HG03064 (cell line): ENCODE results near the gene SRRM1.
A peak's percentile ranks its signal among the peaks of the same experiment; 100 is the strongest.

Source experiments
- ATAC-seq: cut with Tn5 transposase; IDR thresholded peaks from one replicate; pipeline ENCODE4 v1.9.1; 2021; ENCODE audit warnings: low read depth; ENCODE audit not compliant: unreplicated experiment

The SRRM1 gene, protein sequence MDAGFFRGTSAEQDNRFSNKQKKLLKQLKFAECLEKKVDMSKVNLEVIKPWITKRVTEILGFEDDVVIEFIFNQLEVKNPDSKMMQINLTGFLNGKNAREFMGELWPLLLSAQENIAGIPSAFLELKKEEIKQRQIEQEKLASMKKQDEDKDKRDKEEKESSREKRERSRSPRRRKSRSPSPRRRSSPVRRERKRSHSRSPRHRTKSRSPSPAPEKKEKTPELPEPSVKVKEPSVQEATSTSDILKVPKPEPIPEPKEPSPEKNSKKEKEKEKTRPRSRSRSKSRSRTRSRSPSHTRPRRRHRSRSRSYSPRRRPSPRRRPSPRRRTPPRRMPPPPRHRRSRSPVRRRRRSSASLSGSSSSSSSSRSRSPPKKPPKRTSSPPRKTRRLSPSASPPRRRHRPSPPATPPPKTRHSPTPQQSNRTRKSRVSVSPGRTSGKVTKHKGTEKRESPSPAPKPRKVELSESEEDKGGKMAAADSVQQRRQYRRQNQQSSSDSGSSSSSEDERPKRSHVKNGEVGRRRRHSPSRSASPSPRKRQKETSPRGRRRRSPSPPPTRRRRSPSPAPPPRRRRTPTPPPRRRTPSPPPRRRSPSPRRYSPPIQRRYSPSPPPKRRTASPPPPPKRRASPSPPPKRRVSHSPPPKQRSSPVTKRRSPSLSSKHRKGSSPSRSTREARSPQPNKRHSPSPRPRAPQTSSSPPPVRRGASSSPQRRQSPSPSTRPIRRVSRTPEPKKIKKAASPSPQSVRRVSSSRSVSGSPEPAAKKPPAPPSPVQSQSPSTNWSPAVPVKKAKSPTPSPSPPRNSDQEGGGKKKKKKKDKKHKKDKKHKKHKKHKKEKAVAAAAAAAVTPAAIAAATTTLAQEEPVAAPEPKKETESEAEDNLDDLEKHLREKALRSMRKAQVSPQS

DNA sequence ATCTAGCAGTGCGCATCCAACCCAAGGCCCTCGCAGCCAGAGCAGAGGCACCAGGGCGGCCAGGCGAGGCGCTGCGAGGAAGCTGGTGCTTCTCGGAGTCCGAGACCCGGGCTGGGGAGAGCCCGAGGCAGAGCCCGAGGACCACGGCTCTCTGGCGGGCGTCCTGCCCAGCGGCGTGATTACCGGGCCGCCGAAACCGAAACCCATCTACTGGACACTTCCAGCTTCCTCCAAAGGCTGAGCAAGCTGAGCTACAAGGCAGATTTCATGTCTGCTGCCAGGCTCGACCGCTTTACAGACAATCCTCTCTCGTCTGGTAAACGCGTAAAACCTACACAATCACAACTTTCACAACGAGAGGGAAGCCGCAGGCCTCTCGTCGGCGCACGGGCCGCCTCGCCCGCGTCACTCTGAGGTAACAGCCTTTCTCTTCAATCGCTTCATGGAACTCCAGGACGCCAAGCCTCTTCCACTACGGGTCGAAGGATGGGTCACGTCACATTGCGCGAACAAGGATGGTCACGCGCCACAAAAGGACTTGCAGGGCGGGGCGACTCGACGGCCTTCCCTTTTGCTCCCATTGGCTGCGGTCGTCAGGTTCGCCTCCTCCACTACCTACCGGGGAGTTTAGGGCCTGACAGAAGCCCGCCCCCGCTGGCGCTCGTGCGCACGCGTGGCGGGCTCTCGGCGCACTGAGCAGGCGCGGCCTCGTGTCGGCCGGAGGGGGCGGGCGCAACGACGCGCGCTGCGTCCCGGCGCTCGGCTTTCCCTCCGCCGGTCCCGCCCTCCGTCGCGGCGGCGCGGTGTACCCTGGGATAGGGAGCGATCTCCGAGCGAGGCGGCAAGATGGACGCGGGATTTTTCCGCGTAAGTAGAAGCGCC lies at the start of gene SRRM1:
Gene SRRM1 (plus strand): TSS at position 822 of the 882 bp plus-strand sequence. CDS start 25 bp downstream, at position 847.
- ATAC-seq: peak; percentile 81

DNA sequence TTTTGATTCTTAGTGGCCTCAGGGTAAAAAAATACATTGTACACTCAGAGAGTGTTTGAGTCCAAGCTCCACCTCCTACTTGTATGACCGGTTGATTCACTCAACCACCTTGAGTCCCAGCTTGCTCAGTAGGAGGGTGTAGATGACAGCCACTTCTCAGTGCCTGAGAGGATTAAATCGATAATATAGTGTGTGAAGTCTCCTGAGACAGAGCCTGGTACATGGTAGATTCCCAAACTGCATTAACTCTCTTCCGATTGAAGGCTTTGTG lies 48.8 kb upstream of the SRRM1 start:
- no peak for ATAC-seq

DNA sequence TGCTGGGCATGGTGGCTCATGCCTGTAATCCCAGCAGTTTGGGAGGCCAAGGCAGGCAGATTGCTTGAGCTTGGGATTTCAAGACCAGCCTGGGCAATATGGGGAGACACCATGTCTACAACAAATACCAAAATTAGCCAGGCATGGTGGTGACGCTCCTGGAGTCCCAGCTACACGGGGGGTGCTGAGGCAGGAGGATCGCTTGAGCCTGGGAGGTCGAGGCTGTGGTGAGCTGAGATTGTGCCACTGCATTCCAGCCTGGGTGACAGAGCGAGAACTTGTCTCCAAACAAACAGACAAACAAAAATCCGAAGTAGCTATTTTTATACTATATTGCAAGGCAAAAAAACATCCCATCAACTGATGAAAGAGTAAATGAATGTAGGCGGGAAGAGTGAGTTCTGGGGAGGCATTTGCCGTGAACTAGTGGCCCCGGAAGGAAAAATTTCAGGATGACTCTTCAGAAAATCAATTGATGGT lies 46.7 kb upstream of the SRRM1 start:
- no peak for ATAC-seq

DNA sequence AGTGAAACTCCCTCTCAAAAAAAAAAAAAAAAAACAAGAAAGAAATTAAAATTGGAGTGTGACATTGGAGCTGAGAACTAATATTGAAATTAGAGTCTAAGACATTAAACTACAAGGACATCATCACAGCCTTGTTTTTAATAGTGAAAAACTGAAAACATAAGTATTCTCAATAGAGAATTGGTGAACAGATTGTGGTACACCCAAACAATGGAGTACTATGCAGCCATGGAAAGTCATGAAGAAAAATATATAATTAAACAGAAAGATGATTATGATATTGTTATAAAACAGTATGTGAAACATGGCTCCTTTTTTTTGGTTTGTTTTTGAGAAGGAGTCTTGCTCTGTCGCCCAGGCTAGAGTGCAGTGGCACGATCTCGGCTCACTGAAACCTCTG lies 43.8 kb upstream of the SRRM1 start:
- ATAC-seq: no peak

DNA sequence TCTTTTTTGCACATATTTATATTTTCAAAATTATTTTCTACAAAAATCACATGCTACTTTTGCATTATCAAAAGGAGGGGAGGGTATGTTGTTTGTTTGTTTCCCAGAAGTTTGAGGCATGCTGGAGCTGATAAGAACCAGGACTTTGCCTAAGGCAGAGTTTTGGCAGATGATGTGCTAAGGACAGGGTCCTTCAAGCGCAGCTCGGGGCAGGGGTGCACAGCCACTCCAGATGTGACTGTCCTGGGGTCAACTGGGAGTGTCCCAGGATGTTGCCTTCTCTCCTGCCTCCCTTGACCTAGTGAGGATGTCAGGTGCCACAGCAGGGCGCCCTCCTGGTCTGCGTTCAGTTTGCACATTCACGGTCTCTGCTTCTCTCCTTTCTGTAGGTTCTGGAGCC lies 42.6 kb upstream of the SRRM1 start:
- ATAC-seq: no peak

DNA sequence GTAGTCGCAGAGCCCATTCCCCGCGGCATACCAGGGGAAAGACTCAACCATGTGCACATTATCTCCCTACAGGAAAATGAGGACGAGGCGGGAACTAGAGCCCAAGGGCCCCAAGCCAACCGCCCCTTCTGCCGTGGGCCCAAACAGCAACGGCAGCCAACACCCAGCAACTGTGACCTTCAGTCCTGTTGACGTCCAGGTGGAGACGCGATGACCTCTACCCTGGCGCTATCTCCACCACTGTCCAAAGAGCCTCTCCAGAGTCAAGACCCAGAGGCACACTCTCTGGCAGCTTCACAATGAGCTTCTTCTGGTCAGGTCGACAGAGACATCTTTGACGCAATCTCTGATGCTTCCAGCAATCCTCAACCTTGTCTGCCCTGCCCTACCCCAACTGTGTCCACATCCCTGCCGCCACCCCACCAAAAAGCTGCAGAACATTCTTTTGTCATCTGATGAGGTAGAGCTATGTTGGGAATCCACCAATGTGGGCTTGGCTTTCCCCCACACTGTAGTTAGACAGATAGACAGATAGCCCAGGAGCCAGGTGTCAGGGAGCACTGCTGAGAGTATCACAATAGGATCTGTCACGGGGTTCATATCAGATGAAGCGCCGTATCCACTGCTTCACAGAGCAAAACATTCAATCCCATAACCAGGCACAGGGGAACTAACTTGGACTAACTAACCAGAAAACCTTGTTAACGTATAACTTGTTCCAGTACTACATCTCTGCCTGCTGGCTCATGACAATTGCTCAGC lies 37.4 kb upstream of the SRRM1 start:
- ATAC-seq: no peak

DNA sequence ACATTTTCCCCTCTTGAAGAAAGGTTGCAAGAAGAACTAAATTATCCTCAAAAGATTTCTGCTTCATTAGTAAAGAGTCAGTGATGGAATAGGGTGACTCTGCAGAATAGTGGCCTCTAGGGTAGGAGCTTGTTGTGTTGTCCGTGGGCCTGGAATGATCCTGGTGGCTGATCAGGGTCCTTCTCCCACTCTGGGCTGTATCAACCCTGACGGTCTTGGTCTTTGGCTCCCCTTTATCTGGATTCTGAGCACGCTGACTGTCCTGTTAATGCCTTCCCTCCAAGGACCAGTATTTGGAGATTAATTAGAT lies 36.9 kb upstream of the SRRM1 start:
- no peak for ATAC-seq

DNA sequence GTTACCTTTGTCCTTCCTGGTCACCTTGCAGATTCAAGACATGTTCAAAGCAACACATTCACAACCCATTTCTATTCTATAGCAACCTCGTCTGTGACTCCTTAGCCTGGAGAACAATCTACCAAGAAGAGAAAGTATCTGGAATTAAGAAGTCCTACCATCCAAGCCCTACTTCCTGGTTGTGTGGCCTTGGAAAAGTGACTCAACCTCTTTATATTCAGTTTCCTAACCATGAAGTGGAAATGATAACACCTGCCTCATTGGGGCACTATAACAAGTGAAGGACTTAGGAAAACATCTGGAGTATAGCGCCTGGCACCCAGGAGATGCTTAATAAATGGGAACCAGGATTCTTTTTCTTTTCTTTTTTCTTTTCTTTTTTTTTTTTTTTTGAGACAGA lies 36.5 kb upstream of the SRRM1 start:
- ATAC-seq: no peak

DNA sequence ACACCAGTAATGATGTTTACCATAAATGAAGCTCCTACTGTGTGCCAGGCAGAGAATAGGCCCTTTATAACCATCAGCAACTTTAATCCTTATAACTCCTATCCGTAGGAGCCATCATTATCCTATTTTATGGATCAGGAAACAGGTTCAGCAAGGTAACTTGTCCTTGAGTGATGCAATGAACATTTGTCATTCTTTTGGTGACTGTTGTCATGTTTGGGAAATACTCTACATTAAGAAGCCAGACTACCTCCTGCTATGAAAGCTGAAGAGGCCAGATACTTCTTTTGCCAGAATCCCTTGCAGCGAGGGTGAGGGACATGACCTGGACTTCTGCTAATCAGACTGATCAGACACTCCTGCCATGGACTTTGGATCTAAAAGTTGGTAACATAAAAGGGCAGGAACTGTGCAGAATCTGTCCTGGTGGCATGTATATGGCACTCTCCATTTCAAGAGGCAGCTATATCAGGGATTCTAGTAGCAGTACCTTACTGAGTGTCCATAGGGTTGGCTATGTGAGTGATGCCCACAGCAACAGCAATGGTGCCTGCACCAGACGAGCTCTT lies 33.1 kb upstream of the SRRM1 start:
- no peak for ATAC-seq

DNA sequence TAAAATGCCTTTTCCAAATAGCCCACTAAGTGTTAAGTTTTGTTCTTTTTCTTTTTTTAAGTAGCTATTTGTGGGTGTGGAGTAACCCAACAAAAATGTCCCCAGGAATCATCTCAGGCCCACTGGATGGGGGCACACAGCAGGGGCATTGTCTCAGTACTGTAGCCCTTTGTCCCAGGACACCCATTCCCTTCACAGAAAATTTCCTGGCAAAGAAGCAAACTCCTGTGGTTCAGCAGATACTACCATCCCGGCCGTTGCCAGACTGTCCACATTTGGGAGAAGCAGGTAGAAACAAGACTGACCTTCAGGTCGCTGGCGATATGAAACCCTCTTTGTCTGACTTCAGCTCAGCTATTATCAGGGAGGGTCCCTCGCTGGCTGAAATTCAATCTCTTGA lies 23.7 kb upstream of the SRRM1 start:
- ATAC-seq: no peak

DNA sequence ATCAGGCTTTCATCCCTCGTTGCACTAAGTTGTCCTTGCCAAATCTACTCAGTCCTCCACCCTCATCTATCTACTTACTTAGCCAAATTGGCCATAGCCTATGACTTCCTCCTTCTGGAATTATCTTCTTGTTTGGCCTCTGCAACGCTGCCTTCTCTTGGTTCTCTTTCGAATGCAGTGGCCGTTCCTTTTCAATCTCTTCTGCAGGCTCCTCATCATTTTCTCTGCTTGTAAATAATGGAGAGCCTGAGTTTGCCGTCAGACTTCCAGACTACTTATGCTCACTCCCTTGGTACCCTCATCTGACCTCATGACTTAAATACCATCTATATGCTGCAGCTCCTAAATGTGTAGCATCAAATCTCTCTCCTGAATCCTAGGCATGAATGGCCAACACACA lies 22.4 kb upstream of the SRRM1 start:
- no peak for ATAC-seq

DNA sequence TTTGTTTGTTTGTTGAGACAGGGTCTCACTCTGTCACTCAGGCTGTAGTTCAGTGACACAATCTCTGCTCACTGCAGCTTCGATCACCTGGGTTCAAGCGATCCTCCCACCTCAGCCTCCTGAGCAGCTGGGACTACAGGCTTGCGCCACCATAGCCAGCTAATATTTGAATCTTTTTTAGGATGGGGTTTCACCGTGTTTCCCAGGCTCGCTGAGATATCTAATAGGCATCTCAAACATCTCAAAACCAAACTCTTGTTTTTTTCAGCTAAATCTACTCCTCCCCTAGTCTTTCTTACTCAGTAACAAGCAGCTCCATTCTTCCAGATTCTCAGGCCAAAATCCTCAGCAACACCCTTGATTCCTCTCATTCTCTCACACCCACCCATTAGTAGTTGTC lies 22.0 kb upstream of the SRRM1 start:
- no peak for ATAC-seq

DNA sequence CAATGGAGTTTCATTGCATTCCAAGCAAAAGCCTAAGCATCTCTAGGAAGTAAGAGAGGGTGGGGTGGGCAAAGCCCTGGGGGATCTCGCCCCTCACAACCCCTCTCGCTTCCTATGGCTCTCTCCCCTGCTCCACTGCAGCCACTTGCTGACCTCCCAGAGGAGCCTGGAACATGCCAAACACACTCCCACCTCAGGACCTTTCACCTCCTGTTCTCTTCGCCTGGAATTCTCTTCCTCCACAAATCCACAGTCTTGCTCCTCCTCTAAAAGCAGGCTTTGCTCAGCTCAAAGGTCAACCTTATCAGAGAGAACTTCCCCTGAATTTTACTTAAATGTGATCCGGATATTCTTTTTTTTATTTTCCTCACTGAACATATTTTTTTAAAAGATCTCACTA lies 20.9 kb upstream of the SRRM1 start:
- no peak for ATAC-seq

DNA sequence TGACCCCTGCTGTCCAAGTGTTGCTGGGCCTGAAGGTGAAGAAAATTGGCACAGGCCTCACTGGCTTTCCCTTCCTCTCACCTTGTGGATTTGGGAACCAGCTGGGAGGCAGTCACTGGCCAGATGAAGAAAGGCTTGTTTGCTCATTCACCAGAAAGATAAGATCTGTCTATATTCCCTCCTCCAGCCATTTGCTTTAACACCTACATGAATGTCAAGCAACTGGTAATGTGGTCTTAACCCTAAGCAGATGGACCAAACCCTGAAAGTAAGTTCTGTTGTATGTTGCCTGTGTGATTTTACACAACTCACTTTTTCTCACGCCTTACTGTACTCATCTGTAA lies 10.3 kb upstream of the SRRM1 start:
- no peak for ATAC-seq

DNA sequence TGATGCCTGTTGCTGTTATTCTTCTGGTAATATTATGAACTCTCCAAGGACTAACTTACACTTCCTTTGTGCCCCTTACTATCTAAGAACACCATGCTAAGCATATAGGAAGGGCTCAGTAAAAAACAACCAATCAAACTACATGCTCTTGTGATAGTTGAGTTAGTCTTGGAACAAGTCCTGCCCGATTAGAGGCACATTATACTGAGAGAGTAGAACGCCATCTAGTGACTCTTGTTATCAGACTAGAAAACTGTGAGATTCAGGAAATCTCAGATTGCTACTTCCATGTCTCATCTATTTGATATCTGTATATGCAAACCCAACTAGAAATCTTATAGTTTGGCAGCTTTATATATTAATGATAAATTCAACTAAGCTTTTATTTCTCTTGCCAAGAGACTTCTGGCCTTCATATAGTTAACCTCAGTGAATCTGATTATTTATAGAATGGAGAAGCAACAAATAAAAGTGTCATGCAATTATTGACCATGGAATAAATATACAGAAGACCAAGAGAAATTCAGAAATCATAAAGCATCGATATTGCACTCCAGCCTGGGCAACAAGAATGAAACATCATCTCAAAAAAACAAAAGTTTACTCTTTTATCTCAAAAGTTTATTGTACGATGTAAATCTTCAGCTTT lies 7.8 kb upstream of the SRRM1 start:
- no peak for ATAC-seq

DNA sequence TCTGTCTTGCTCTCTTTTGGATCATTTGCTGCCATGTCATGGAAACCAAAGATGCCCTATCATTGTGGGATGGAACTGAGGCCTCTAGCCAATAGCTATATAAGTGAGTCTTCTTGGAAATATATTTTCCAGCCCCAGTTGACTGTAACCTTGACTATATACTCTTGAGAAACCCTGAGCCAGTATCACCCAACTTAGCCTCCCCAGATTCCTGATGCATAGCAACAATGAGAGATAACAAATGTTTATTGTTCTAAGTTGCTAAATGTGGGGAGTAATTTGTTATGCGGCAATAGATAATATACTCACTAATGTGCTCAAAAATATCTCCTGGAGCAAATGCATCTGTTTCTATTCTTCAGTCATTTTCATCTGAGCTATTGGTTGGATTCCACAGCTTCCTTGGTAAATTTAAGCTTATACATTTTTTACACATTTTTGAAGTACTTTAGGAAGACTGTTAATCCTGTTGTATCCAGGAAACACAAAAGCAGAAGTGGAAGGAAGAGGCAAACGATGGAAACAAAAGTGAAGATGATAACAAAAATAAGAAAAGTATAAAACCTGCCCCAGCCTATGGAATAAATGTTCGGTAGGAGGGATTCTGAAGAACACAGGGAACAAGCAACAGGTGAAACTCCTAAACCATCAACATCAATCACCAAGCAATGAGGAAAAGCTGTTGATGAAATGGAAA lies 6.3 kb upstream of the SRRM1 start:
- ATAC-seq: no peak

DNA sequence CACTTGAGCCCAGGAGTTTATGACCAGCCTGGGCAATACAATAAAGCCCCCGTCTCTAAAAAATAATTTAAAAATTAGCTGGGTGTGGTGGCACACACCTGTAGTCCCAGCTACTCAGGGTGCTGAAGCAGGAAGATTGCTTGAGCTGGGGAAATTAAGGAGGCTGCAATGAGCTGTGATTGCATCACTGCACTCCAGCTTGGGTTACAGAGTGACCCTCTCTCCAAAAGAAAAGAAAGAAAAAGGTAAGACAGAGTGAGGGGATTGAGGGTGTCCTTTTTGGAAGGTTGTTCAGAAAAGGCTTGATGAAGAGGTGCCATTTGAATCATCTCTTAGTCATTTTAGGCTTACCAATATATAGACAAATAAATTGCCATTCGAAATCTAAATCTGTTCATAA lies 4.0 kb upstream of the SRRM1 start:
- ATAC-seq: no peak

DNA sequence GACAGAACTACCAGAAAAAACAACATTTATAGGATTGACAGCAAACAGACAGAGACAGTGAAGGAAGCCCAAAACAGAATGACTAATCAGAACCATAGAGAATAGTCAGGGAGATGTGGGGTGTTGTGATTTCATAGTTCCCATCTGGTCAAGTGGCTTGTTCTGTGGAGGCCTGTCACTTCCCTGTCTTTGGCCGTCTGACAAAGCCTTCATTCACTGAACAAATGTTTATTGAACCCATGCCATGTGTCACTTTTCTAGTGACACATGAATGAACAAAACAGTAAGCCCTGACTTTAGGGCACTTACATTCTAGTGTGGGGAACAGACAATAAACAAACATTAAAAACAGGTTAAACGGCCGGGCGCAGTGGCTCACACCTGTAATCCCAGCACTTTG lies 3.2 kb upstream of the SRRM1 start:
- no peak for ATAC-seq

DNA sequence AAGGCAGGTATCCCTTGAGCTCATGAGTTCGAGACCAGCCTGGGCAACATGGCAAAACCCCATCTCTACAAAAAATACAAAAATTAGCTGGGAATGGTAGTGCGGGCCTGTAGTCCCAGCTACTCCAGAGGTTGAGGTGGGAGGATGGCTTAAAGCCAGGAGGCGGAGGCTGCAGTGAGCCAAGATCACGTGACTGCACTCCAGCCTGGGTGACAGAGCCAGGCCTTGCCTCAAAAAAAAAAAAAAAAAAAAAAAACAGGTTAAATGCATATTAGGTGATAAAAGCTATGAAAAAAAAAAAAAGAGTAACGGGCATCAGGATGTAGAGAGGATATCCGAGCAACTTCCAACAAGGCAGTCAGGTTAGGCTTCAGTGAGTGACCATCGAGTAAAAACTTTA lies 2.8 kb upstream of the SRRM1 start:
- ATAC-seq: no peak
